ENCODE measurements around the gene MTHFSD. TPM values are rescaled to one million over a fixed set of nuclear protein-coding genes. Genes with fewer than 3 reads are reported as not detected.

Gene MTHFSD
- total RNA-seq, 2 donors from 2014 or later: 17.1 to 19.3 TPM

DNA sequence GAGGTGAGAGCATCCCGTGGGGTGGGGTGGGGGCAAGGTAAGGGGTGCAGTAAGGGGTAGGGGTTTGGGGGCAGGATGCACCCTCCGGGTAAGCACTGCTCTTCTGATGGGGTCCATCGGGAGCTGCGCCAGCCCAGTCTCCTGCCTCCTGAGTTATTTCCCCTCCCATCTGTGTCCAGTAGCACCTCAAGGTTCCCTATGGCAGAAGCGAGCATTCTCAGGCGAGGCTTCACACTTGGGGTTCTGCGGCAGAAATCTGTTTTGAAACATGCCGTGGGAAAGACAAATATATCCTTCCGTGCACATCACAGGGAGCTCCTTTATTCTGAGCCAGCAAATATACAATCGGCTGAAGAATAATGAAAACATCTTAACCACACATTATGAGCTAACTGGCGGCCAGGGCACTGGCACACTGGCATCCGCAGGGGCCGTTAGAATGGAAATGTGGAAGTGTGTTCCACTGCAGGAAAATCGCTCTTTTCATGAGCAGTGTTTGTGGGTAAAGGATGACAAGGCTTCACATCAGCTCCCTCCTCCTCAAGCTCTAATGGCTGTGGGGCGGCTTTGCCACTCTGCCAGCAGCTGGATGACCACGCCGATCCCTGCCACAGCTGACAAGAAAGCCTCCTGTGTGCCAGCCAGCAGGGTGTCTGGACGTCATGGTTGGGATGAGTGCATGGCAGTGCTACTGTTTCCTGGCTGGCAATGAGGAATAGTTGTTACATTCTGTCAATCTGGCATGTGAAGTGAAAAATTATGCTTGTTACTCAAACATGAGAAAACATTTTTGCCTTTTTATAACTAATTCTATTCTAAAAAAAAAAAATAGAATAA, 20.0 kb downstream of the MTHFSD start:
- Mint-ChIP-seq H3K9me3 (no peaks in the 10 kb centered on the region), H3K4me1 (no peaks in the 10 kb centered on the region), H3K4me3 (no peak overlapping the region), H3K36me3 (ENCODE audit: low read depth) (peaks cover 49% of the 10 kb centered on the region), H3K27ac (no peak overlapping the region), H3K27me3 (no peaks in the 10 kb centered on the region)
- no peak for ATAC-seq (replicated peaks)

DNA sequence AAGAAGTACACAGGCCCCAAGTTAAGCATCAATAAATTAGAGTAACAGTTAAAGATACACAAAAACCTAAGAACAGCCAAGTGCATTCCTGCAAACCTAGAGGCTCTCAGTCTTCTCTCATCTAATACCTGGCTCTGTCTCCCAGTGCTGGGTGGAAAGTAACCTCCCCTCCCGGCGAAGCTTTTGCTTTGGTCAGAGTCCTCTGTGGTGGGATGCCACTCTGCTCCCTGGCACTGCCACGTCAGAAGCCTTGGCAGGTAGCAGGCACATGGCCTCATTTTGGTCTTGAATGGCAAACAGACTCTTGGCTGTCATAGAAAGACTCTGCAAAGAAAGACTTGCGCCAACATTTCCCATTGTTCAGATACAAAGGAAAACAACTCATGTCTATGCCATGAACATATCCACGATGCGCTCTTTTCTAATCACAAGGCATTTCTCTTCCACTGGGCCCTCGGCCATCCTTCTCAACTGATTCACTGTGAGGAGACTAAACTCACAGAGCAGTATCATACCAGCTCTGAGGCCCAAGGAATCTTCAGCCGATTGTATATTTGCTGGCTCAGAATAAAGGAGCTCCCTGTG, 21.2 kb downstream of the MTHFSD start:
- Mint-ChIP-seq H3K27me3 (no peaks in the 10 kb centered on the region), H3K36me3 (ENCODE audit: low read depth) (peaks cover 37% of the 10 kb centered on the region), H3K9me3 (no peaks in the 10 kb centered on the region), H3K27ac (no peak overlapping the region), H3K4me3 (no peak overlapping the region), H3K4me1 (no peaks in the 10 kb centered on the region)
- no peak for ATAC-seq (replicated peaks)

DNA sequence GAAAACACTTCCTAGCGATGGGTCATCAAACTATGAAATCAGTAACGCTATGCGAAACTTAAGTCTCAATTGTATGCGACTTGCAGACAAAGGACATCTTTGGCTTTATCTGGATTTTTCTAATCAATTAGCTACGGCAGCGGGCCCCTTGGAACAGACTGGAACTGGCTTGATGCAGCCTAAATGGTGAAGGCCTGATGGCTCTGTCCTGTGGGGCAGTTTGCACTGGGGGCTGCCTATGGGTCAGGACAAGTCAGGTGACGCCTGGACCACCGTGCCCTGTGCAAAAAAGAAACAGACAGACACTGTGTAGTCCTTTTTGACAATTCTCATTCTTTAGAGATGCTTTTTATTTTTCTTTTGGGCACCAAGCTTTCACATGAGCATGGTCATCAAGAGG, 22.0 kb downstream of the MTHFSD start:
- peaks cover 30% of the 10 kb centered on the region for H3K36me3 Mint-ChIP-seq (ENCODE audit: low read depth)
- no peaks in the 10 kb centered on the region for H3K9me3 Mint-ChIP-seq
- no peak for ATAC-seq (replicated peaks)
- no peak overlapping the region for H3K27ac Mint-ChIP-seq
- no peak overlapping the region for H3K4me3 Mint-ChIP-seq
- H3K4me1 Mint-ChIP-seq: no peaks in the 10 kb centered on the region
- no peaks in the 10 kb centered on the region for H3K27me3 Mint-ChIP-seq

- Mint-ChIP-seq H3K27me3 (no peaks in the 10 kb centered on the region), H3K4me3 (no peak overlapping the region), H3K27ac (no peak overlapping the region), H3K36me3 (ENCODE audit: low read depth) (peaks cover 27% of the 10 kb centered on the region), H3K9me3 (no peaks in the 10 kb centered on the region), H3K4me1 (no peaks in the 10 kb centered on the region)
- ATAC-seq (replicated peaks): no peak
These were observed 22.6 kb downstream of the MTHFSD start for GRCh38 chr16:86532526-86532815.

- H3K36me3 Mint-ChIP-seq (ENCODE audit: low read depth): peaks cover 21% of the 10 kb centered on the region
- no peaks in the 10 kb centered on the region for H3K9me3 Mint-ChIP-seq
- no peak overlapping the region for H3K27ac Mint-ChIP-seq
- H3K4me3 Mint-ChIP-seq: no peak overlapping the region
- no peaks in the 10 kb centered on the region for H3K4me1 Mint-ChIP-seq
- H3K27me3 Mint-ChIP-seq: no peaks in the 10 kb centered on the region
- no peak for ATAC-seq (replicated peaks)
These were observed 23.2 kb downstream of the MTHFSD start for GRCh38 chr16:86531641-86532525.

DNA sequence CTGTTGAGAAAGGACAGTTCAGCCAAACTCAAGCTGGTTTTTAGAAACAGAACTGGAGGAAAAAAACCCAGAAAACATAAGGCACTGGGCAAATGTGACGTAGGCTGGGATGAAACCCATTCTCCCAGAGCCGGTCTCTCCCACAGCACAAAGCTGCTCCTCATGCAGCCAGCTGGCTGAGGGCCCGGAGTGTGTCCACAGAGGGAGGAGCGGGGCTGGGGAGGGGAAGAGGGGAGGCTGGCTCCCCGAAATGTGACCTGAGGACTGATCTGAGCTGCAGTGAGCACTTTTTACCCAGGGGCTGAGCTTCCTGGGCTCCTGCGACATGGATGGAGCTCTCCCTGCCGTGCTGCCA, 23.9 kb downstream of the MTHFSD start:
- H3K4me1 Mint-ChIP-seq: no peaks in the 10 kb centered on the region
- H3K27ac Mint-ChIP-seq: no peak overlapping the region
- no peak for ATAC-seq (replicated peaks)
- H3K27me3 Mint-ChIP-seq: no peaks in the 10 kb centered on the region
- no peak overlapping the region for H3K4me3 Mint-ChIP-seq
- no peaks in the 10 kb centered on the region for H3K9me3 Mint-ChIP-seq
- H3K36me3 Mint-ChIP-seq (ENCODE audit: low read depth): peaks cover 14% of the 10 kb centered on the region

- Mint-ChIP-seq H3K4me3 (no peak overlapping the region), H3K4me1 (no peaks in the 10 kb centered on the region), H3K27me3 (no peaks in the 10 kb centered on the region), H3K36me3 (ENCODE audit: low read depth) (peaks cover 8% of the 10 kb centered on the region), H3K27ac (no peak overlapping the region), H3K9me3 (no peaks in the 10 kb centered on the region)
- ATAC-seq (replicated peaks): no peak
These were observed 24.5 kb downstream of the MTHFSD start for GRCh38 chr16:86530251-86531190.

GRCh38 chr16:86529160-86529559, 25.9 kb downstream of the MTHFSD start:
- H3K9me3 Mint-ChIP-seq: no peaks in the 10 kb centered on the region
- H3K4me3 Mint-ChIP-seq: no peak overlapping the region
- ATAC-seq (replicated peaks): no peak
- H3K27me3 Mint-ChIP-seq: no peaks in the 10 kb centered on the region
- peaks cover 5% of the 10 kb centered on the region for H3K36me3 Mint-ChIP-seq (ENCODE audit: low read depth)
- H3K27ac Mint-ChIP-seq: no peak overlapping the region
- H3K4me1 Mint-ChIP-seq: no peaks in the 10 kb centered on the region

DNA sequence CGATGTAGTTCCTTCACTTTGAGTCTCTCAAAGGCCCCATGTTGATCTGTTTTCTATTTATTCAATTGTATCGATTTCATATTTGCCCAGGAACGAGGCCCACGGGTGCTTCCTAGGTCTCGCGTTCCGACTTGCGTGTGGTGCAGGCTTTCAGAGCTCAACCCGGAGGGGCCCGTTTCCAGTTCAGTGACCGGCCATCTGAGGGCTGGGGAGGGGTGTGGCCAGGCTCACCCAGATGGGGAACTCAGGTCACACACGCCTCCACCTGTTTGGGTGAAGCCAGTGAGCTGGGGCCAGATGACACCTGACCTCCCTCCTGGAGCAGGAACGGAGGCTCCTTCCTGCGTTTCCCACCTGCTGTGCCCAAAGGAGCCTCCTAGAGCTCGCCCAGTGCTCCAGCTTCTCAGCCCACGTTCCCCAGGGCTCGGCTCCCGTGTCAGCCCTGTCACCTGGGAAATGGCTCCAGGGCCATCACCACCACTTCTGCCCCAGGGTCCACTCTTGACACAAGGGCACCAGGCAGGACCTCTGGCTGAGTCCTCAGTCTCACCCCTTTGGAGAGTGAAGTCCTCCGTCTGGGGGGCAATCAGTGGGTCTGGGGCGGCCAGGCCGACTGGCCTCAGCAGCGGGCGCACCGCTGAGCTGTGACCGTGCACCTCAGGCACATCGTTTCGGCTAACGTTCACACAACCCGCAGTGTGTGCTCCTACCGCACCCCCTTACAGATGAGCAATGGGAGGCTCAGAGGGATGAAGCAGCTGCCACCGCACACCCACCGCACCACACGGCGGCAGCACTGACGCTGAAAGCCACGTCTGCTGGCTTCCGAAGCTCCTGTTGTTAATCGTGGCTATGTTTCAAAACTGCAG, 26.7 kb downstream of the MTHFSD start:
- Mint-ChIP-seq H3K27ac (no peak overlapping the region), H3K9me3 (no peaks in the 10 kb centered on the region), H3K36me3 (ENCODE audit: low read depth) (no peaks in the 10 kb centered on the region), H3K4me1 (no peaks in the 10 kb centered on the region), H3K27me3 (no peaks in the 10 kb centered on the region), H3K4me3 (no peak overlapping the region)
- ATAC-seq (replicated peaks): no peak

- Mint-ChIP-seq H3K36me3 (ENCODE audit: low read depth) (no peaks in the 10 kb centered on the region), H3K27me3 (no peaks in the 10 kb centered on the region), H3K9me3 (no peaks in the 10 kb centered on the region)
These were observed 27.7 kb downstream of the MTHFSD start for GRCh38 chr16:86527366-86527765.

GRCh38 chr16:86525696-86526095, 29.3 kb downstream of the MTHFSD start:
- no peak for ATAC-seq (replicated peaks)
- H3K9me3 Mint-ChIP-seq: no peaks in the 10 kb centered on the region
- no peak overlapping the region for H3K4me3 Mint-ChIP-seq
- no peaks in the 10 kb centered on the region for H3K36me3 Mint-ChIP-seq (ENCODE audit: low read depth)
- no peaks in the 10 kb centered on the region for H3K27me3 Mint-ChIP-seq
- no peak overlapping the region for H3K27ac Mint-ChIP-seq
- no peaks in the 10 kb centered on the region for H3K4me1 Mint-ChIP-seq

More at GRCh38 chr16:86527366-86527765, 27.7 kb downstream of the MTHFSD start:
- ATAC-seq (replicated peaks): no peak
- Mint-ChIP-seq H3K27ac (no peak overlapping the region), H3K4me3 (no peak overlapping the region), H3K4me1 (no peaks in the 10 kb centered on the region)

- H3K27ac Mint-ChIP-seq: no peak overlapping the region
- no peaks in the 10 kb centered on the region for H3K36me3 Mint-ChIP-seq (ENCODE audit: low read depth)
- no peak overlapping the region for H3K4me3 Mint-ChIP-seq
- H3K4me1 Mint-ChIP-seq: no peaks in the 10 kb centered on the region
- ATAC-seq (replicated peaks): no peak
- H3K27me3 Mint-ChIP-seq: peaks cover 4% of the 10 kb centered on the region
- no peaks in the 10 kb centered on the region for H3K9me3 Mint-ChIP-seq
These were observed 31.0 kb downstream of the MTHFSD start for GRCh38 chr16:86524029-86524428.

- no peak overlapping the region for H3K27ac Mint-ChIP-seq
- H3K36me3 Mint-ChIP-seq (ENCODE audit: low read depth): no peaks in the 10 kb centered on the region
These were observed 31.8 kb downstream of the MTHFSD start for GRCh38 chr16:86523166-86523740.

More at GRCh38 chr16:86523166-86523740, 31.8 kb downstream of the MTHFSD start:
- peaks cover 9% of the 10 kb centered on the region for H3K27me3 Mint-ChIP-seq
- H3K4me3 Mint-ChIP-seq: no peak overlapping the region
- no peaks in the 10 kb centered on the region for H3K4me1 Mint-ChIP-seq
- H3K9me3 Mint-ChIP-seq: no peaks in the 10 kb centered on the region
- ATAC-seq (replicated peaks): no peak
